Vagina (tissue), 2 donors: ENCODE results near the gene C3orf85.

Source experiments
- POLR2A ChIP-seq, 2 donors: fragments of 450-650 bp; IDR thresholded peaks; one replicate each; pipeline ENCODE4 v1.6.1; 2017; ENCODE audit warnings: antibody characterized with exemption in 2 of 2, mild to moderate bottlenecking in 2 of 2, moderate library complexity in 2 of 2
- POLR2AphosphoS5 ChIP-seq, 2 donors: sonication (generic); formaldehyde crosslinking; IDR thresholded peaks; one replicate each; pipeline ENCODE4 v1.9.0; 2017; ENCODE audit warnings: antibody characterized with exemption in 2 of 2, mild to moderate bottlenecking in 2 of 2, low read depth in 1 of 2; ENCODE audit not compliant: insufficient read depth in 1 of 2
- TF ChIP-seq, protein P1 (sequence below), 3 experiments: fragments of 450-650 bp in 2 of 3; fragments of 200-600 bp in 1 of 3; sonication (generic) in 1 of 3; IDR thresholded peaks; one replicate each; pipeline ENCODE4 v1.5.1; 2017 to 2019; ENCODE audit warnings: antibody characterized with exemption in 3 of 3, mild to moderate bottlenecking in 2 of 3, moderate library complexity in 2 of 3

DNA sequence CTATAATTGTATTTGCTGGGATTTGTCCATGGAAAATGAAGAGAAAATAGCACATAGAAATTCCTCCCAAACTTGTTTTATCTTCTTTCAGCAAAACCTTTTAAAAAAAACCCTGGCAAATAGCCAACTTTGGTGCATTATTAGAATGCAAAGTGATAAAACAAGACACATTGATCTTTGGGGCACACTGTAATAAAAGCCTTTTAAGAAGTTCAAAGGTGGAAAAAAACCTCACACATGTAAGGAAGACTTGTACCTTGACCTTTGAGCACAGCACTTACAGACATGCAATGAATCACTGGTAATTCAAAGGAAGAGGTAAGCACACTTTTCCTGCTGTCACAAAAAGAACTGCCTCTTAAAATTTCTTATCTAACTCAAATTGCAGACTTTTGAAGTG lies 10.6 kb upstream of the C3orf85 start:
- TF ChIP-seq POLR2A (IDR thresholded peaks at IDR 0.05): no peak
- TF ChIP-seq, protein P1, sequence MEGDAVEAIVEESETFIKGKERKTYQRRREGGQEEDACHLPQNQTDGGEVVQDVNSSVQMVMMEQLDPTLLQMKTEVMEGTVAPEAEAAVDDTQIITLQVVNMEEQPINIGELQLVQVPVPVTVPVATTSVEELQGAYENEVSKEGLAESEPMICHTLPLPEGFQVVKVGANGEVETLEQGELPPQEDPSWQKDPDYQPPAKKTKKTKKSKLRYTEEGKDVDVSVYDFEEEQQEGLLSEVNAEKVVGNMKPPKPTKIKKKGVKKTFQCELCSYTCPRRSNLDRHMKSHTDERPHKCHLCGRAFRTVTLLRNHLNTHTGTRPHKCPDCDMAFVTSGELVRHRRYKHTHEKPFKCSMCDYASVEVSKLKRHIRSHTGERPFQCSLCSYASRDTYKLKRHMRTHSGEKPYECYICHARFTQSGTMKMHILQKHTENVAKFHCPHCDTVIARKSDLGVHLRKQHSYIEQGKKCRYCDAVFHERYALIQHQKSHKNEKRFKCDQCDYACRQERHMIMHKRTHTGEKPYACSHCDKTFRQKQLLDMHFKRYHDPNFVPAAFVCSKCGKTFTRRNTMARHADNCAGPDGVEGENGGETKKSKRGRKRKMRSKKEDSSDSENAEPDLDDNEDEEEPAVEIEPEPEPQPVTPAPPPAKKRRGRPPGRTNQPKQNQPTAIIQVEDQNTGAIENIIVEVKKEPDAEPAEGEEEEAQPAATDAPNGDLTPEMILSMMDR (IDR thresholded peaks at IDR 0.05): no peak
- TF ChIP-seq POLR2AphosphoS5 (IDR thresholded peaks at IDR 0.05; ENCODE audit: insufficient read depth in 1 of 2, low read depth in 1 of 2): no peak
